Activated T-cell treated with anti-CD3 and anti-CD28 coated beads for 4 hours (primary cell): ENCODE data around the gene PLXNA2.

Experiments used
- DNase-seq: peaks from one replicate; pipeline ENCODE4 v3.0.0-alpha.2; 2020

The PLXNA2 gene

DNA sequence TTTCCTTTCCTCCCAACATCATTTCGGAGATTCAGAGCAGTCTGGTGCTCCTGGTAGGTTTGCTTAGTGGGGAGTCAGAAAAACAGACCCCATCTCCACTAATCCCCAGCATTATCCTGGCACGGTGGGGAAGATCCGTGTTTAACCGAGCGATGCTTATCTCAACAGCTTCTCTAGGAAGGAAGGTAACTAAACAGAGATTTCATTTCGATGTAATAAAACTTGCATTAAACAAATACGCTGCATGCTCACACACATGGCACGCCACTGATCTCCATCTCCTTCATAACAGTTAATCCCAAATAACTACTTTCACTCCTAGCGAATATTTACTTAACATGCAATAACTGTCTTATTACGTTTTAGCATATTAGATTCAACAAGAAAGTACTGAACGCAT, 188.6 kb downstream of the PLXNA2 start:
- no peak for DNase-seq

DNA sequence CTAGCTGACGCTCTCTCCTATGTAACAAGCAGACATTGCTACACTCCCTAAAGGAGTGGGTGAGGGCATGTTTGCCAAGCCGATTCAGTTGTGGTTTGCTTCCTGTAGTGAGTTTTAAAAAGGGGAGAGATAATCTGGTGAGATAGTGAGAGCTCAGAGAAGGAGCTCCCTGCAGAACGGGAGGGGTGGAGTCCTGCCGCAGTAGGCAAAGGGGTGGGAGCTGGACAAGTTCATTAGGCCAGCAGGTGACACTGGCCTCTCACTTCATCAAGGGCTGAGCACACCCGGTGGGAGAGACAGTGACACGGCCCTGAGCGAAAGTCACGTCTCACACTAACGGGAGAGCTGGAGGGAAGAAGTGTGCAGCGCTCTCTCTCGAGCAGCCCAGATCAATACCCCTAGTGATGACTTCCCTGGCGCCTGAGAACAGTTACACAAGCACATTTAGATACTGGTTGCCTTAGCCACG, 189.2 kb downstream of the PLXNA2 start:
- no peak for DNase-seq

- no peak for DNase-seq
Observed at GRCh38 chr1:208054485-208054884, 189.7 kb downstream of the PLXNA2 start.

DNA sequence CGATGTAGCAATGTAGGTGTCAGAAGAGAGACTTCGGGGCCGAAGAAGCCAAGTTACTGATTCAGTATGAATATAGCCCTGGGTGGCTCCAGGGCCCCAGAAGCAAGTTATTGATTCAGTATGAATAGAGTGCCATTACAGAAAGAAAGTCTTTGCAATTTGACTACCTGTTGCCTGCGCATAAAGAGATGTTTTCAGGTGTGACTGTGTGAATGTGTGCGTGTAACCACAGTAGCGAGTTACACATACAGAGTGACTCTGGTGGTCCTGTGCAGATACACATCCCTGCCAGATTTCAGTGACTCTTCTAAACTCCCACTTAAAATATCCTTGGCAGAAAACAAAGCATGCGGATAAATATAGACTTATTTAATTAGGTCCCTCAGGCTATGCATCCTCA, 190.5 kb downstream of the PLXNA2 start:
- DNase-seq: no peak

DNA sequence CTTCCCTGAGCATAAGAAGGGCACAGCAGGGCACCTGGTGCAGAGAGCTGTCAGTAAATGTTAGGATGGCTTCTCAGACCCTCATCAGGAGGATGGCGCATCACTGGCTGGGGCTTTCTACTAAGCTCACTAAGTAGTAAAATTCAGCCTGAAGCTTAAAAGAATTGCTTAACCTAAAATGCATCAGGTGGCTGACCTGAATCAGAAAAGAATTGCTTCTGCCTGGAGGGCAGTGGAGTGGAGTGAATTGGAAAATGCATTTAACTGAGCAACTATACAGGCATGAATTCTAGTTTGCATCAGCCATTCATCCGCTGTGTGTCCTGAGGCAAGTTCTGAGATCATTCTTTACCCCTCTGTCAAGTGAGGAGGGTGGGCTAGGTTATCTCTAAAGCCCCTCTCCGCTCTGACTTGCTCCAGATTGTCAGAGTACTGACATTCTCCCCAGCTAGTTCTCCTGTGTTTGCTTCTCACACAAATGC, 191.2 kb downstream of the PLXNA2 start:
- DNase-seq: no peak

- no peak for DNase-seq
Observed at GRCh38 chr1:208052135-208052534, 192.0 kb downstream of the PLXNA2 start.

DNA sequence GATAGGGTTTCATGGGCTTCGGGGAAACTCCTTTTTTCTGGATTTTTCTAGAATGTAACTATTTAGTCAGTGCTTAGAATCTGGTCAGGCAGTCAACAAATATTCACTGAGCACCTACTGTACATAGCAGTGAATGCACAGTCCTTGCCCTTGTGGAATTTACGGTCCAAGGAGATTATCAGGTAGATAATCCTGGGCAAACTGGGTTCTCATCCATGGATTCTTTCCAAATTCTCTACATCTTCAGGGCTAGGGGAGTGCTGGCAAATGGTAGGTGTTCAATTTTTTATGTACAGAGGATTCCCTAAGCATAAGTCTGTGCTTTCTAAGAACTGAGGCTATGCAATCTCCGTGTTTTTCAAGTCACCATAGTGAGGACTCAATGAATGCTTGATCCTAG, 192.5 kb downstream of the PLXNA2 start:
- DNase-seq: no peak

- no peak for DNase-seq
Observed at GRCh38 chr1:208048904-208049303, 195.3 kb downstream of the PLXNA2 start.

DNA sequence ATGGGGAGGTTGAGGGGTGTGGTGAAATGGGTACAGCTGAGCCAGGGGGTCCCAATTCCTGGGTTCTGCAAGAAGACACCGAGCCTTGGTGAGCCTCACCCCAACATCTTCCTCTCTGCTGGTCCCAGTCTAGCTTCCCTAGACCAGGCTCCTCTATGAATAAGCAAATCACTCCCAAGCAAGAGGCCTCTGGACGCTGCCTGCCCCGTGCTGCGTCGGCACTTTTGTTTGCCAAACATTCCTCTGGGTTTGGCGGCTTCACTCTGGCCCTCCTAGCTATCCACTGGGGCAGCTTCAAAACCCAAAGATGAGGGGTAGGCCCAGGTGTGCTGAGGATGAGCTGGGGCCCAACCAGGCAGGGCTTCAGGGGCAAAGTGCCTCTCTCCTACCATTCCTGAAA, 196.2 kb downstream of the PLXNA2 start:
- no peak for DNase-seq

GRCh38 chr1:208047476-208047934, 196.7 kb downstream of the PLXNA2 start:
- no peak for DNase-seq

- no peak for DNase-seq
Observed at GRCh38 chr1:208045463-208046260, 198.5 kb downstream of the PLXNA2 start.

GRCh38 chr1:208044589-208045462, 199.4 kb downstream of the PLXNA2 start:
- DNase-seq: no peak

DNA sequence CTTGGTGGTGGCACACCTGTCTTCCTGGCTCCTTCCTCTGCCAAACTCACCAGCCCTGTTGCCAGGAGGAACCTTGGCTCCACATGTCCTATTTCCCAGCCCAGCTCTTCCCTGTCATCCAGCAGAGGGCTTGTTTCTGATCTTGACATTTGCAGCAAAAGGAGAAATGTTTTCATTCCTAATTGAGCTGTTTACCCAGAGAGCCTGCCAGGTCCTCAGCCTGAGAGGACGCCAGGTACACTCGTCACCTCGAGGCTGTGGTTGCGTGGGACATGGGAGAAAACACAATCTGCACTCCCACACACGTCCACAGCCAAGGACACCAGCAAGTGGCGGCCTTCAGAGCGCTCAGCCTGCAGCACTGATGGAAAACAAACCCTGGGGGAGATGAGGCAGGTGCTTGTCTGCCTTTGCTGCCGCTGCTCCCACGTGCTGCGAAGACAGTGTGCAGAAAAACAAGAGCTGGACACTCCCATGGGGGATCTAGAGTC, 200.4 kb downstream of the PLXNA2 start:
- no peak for DNase-seq

DNA sequence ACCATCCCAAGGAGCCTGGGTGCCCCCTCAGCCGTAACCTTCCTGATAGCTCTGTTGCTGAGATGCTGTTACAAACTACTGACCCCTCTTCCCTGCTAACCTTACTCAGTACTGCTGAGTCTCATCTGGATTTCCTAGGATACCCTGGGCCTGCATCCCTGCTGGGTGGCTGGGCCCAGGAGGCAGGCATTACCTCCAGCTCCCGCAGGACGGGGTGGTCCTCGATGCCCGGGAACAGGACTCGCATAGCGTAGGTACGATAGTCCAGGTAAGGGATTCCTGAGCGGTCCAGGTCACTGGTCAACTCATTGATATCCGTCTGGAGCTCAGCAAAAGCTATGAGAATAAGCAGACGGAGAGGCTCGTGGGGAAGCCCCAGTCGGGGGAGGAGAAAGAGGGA, 201.3 kb downstream of the PLXNA2 start:
- DNase-seq: no peak

DNA sequence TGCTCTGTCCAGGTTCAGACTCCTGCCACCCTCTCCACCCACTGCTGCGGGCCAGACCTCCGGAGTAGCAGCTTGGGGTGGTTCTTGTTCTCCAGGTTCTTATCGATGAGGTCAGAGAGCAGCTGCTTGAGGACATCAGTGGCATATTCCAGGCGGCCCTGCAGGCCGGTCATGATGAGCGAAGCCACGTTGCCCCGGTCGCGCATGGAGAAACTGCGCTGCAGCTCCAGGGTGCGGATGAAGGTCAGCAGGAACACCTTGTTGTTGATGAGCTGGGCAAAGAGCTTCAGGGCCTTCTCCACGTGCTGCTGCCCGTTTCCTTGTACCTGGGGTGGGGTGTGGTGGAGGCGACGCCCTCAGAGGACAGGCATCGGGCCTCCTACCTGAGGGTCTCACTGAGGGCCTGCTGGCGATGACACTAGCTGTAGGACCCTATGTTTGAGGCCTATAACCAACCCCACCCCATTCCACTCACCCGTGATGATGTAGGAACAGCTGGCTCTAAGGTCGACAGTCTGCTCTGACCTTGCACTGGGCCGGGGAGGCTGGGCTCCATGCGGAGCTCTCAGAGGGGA, 202.1 kb downstream of the PLXNA2 start:
- DNase-seq: no peak

DNA sequence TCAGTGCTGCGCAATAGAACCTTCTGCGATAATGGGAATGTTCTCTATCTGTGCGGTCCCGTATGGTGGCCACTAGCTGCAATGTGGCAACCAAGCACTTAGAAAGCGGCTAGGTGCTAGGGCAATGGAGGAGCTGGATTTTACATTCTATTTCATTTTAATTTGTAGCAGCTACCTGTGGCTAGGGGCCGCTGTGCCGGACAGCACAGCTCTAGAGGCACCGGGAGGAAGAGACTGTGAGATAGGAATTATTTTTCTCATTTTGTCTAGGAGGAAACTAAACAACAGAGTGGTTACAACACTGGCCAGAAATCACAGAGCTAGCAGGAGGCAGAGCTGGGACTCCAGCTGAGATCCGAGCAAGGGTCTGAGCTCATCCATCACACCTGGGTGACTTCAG, 202.7 kb downstream of the PLXNA2 start:
- DNase-seq: no peak

- no peak for DNase-seq
Observed at GRCh38 chr1:208040821-208041297, 203.3 kb downstream of the PLXNA2 start.

DNA sequence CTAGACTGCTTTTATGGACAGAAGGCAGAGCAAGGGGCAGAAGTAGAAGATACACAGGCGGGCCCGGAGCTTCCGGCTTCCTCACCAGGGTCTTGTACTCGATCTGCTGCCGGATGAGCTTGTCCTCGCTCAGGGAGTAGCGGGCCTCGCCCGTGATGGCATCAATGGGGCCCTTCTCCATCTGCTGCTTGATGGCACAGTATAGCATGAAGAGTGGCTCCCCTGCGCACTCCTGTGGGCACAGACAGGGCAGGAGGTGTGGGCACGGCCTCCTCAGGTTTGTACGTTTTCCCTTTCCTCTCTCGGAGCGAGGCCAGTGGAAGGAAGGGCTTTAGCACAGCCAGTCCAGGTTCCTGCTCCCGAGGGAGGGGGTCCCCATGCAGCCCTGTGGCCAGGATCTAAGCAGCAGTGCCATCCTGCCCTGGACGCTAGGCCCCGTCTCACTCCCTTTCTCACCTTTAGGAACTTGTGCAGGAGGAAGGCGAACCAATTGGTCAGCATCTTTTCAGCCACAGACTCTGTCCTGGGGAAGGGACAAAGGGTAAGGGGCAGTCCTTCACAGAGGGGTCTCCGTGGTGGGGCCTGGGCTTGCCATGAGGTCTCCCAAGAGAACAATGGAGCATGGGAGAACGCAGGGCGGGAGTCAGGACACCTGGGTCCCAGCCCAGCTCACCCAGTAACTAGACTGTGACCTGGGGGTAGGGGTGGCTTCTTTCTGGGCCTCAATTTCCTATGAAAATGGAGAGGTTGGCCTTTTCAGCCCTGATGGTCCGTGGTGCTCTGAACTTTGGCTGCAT, 204.4 kb downstream of the PLXNA2 start:
- DNase-seq: no peak

GRCh38 chr1:208038303-208038702, 205.9 kb downstream of the PLXNA2 start:
- no peak for DNase-seq

GRCh38 chr1:208036918-208037766, 207.0 kb downstream of the PLXNA2 start:
- no peak for DNase-seq
